GM13976 (cell line): ENCODE data around the gene LCA5.

Experiments used
- DNase-seq: peaks from one replicate; pipeline ENCODE4 v3.0.0; 2012; ENCODE audit warnings: low spot score
- CTCF ChIP-seq: IDR thresholded peaks from 2 replicates; pipeline ENCODE4 v1.5.1; 2012; ENCODE audit warnings: borderline replicate concordance, mild to moderate bottlenecking; ENCODE audit not compliant: insufficient read depth; ENCODE audit errors: extremely low read depth, missing control alignments, control extremely low read depth
- in situ Hi-C: fragments of 300-500 bp; cut with MboI; formaldehyde crosslinking; loops from one replicate; pipeline ENCODE4 v1.12.0; 2022; ENCODE audit warnings: low sequenced_read_pairs, mixed read lengths, inconsistent platforms; ENCODE audit not compliant: unreplicated experiment

The LCA5 gene

DNA sequence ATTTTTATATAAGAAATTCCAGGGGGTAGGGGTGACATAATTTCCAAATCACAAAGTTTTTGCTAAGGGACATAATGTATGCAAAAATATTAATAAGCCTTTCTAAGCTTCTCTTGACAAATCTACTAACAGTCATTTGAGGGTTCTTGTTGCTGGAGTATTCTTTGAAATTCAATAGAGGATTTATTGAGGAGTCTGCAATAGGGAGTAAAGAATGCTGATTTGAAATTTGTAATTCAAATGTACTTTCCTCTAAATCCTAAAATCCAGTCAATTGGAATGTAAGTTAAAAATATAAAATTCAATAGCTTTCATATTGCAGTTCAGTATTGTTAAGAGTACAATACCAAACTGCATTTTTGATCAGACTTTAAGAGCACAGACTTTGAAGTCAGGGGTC, 17.1 kb upstream of the LCA5 start:
- no peak for DNase-seq
- in situ Hi-C loops: no loop called here
- no peak for TF ChIP-seq CTCF

DNA sequence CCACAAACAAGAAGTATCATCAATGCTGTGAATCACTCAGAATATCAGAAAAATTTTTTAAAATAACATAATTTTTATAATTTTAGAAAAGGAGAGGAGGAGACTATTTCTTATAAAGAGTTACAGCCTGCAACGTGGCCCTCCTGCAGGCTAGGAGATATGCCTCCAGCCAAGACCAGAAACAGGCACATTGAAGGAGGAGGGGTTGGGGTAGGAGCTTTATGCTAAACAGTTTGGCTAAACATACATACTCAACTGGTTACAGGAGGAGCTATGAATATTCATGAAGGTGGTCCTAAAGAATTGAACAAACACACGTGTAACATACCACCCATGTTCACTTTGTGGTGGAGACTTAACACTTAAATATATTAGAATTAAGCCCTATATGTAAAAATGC, 14.2 kb upstream of the LCA5 start:
- DNase-seq: no peak
- no peak for TF ChIP-seq CTCF
- in situ Hi-C loops: no loop called here

GRCh38 chr6:79548304-79548703, 11.1 kb upstream of the LCA5 start:
- TF ChIP-seq CTCF: no peak
- in situ Hi-C loops: no loop called here
- DNase-seq: no peak

- DNase-seq: no peak
- in situ Hi-C loops: no loop called here
- no peak for TF ChIP-seq CTCF
These were observed 9.0 kb upstream of the LCA5 start for GRCh38 chr6:79546186-79546585.

GRCh38 chr6:79544939-79545450, 7.8 kb upstream of the LCA5 start:
- DNase-seq: peak; percentile 74
- no peak for TF ChIP-seq CTCF
- in situ Hi-C loops: no loop called here

- in situ Hi-C loops: no loop called here
- DNase-seq: no peak
- no peak for TF ChIP-seq CTCF
These were observed 7.2 kb upstream of the LCA5 start for GRCh38 chr6:79544299-79544927.
